GM18526 (cell line): Measurements from ENCODE around the gene FBXO28.

Experiments used
- POLR2A ChIP-seq: IDR thresholded peaks from 3 replicates; pipeline ENCODE4 v1.6.1; 2011; ENCODE audit not compliant: insufficient read length; ENCODE audit errors: extremely low read depth

The FBXO28 gene

DNA sequence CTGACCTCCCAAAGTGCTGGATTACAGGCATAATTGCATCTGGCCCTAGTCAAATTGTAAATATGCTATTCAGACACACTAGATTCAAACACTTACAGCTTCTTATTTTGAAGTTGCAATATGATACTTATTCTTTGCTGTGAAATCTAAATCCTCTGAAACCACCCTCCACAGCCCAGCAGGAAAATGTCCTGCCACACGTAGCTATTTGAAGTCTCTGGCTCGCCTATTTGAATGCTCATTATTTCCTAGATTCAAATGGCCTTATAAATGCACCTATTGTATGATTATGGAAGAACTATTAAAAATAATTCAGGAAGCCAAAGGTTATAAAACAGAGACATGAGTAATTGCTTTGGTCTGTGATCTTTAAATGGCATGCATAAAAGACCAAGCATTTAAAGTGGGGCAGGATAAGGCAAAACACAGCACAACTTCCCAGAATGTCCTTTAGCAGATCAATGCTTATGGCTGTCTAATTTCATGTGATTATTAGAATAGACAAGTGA lies 26.6 kb upstream of the FBXO28 start:
- no peak for TF ChIP-seq POLR2A

- no peak for TF ChIP-seq POLR2A
Measured at GRCh38 chr1:224089583-224089982, 24.3 kb upstream of the FBXO28 start.

- TF ChIP-seq POLR2A: no peak
Measured at GRCh38 chr1:224090116-224090515, 23.8 kb upstream of the FBXO28 start.

- no peak for TF ChIP-seq POLR2A
Measured at GRCh38 chr1:224092111-224092510, 21.8 kb upstream of the FBXO28 start.

DNA sequence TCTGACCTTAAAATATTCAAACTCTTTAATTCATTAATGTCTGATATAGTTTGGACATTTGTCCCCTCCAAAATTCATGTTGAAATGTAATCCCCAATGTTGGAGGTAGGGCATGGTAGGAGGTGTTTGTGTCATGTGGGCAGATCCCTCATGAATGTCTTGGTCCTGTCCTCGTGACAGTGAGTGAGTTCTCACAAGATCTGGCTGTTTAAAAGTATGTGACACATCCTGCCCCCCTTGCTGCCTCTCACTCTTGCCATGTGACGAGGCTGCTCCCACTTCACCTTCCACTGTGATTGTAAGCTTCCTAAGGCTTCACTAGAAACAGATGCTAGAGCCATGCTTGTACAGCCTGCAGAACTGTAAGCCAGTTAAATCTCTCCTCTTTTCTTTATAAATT lies 21.3 kb upstream of the FBXO28 start:
- no peak for TF ChIP-seq POLR2A

GRCh38 chr1:224095339-224095738 lies 18.6 kb upstream of the FBXO28 start:
- TF ChIP-seq POLR2A: no peak

- no peak for TF ChIP-seq POLR2A
Measured at GRCh38 chr1:224095867-224096266, 18.0 kb upstream of the FBXO28 start.

DNA sequence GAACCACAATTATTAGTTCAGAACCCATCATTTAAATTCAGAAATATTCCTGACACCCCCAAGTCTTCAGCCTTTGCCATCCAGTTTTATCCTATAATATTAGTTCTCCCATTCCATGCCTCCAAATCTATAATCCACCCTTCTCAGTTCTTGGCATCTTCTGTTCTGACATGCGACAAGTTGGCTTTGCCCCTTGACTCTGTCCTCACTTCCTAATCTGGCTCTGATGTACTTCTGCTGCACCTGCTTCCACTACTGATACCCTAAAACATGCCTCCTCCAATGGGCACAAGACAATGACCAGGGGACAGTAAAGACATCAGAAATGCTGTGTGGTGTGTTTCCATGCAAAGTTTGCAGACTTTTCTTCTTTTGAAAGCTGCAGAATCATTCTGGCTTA lies 17.1 kb upstream of the FBXO28 start:
- TF ChIP-seq POLR2A: no peak

GRCh38 chr1:224098007-224098406 lies 15.9 kb upstream of the FBXO28 start:
- no peak for TF ChIP-seq POLR2A

DNA sequence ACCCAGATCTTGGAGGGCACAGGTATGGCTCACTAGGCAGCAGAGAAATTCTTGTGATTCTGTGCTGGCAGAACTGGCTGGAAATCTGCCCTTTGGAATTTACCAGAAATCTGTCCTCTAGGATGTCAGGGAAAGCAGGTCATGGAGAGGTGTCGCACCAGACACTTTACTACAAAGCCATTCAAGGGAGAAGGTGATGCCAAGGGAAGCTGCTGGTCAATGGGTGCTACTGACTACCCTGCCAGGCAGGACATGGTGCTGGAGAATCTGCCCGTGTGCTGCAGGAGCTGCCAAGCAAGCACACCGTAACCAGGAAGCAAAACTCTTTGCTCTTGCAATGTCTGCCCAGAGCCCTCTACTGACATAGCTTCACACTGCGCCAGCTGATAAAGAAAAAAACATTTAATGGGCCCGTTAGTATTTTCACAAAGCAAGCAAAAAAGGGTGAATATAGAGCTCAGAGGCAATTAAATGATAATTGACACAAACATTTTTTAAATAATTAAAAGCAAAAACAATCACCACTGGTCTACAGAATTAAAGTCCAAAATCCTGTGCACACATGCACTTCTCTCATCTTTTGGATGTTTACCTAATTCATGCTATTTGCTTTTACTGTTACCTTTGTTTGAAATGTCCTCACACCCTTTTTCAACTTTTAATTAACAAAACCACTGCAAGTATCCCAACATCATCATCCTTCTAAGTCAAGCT lies 7.2 kb upstream of the FBXO28 start:
- no peak for TF ChIP-seq POLR2A

- TF ChIP-seq POLR2A: no peak
Measured at GRCh38 chr1:224107282-224107625, 6.7 kb upstream of the FBXO28 start.

- no peak for TF ChIP-seq POLR2A
Measured at GRCh38 chr1:224108991-224109390, 4.9 kb upstream of the FBXO28 start.

GRCh38 chr1:224109981-224110380 lies 3.9 kb upstream of the FBXO28 start:
- no peak for TF ChIP-seq POLR2A

DNA sequence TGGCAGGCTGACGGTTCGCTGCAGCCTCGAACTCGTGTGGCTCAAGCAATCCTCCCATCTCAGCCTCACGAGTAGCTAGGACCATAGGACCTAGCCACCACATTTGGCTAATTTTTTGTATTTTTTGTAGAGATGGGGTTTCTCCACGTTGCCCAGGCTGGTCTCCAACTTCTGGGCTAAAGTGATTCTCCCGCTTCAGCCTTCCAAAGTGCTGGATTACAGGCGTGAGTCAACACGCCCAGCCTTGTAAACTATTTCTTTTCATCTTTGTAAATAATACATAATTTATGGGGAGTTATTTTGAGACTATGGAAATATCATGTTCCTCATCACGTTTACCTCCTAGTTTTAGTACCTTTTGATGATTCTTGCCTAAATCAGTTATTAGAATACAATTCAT lies 906 bp upstream of the FBXO28 start:
- no peak for TF ChIP-seq POLR2A

- no peak for TF ChIP-seq POLR2A
Measured at GRCh38 chr1:224113545-224113917, 380 bp upstream of the FBXO28 start.

DNA sequence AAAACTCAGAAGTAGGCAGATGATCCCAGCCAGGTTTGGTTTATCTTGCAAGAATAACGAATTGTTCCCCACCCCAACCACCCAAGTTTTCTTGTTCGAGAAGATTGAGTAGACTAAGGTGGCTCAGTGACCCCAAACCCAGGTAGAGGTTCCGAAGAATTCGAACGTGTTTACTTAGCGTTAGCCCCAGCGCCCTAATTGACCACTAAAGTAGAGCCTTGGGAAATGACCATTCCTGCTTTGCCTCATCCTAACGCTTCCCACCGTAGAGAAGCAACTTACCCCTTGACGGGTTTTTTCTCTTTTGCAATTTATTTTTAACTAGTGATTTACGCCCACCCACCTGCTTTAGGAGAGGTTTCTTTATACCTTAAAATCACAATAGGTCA lies 870 bp downstream of the FBXO28 start:
- no peak for TF ChIP-seq POLR2A

DNA sequence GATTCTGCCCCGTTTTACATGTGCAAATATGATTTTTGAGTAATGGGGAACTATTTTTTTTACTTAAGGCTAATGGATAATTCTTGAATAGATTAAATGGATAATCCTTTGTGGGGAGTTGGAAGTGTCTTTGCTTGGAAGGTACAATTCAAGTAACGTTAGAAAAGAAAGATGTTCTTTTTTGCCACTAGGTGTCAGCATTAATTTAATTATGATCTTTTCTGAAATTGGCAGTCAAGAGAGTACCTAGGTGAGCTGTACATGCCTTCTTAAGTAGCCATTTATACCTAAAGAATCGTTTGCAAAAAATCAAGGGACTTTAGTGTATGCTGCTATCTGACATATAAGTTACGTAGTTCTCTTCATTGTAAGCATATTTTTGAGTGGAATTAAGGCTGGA lies 2.2 kb downstream of the FBXO28 start:
- TF ChIP-seq POLR2A: no peak

- no peak for TF ChIP-seq POLR2A
Measured at GRCh38 chr1:224118688-224119087, 4.8 kb downstream of the FBXO28 start.

DNA sequence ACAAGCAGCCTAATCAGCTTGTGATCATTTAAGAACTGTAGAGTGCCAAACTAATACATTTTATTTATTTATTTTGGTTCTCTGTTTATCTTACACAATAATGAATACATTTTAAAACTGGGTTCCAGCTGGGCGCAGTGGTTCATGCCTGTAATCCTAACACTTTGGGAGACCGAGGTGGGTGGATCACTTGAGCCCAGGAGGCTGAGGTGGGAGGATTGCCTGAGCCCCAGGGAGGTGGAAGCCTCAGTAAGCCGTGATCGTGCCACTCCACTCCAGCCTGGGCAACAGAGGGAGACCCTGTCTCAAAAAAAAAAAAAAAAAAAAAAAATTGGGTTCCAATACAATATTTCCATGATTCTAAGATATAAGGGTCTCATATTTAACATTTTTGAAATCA lies 9.2 kb downstream of the FBXO28 start:
- no peak for TF ChIP-seq POLR2A
